HepG2 (cell line): ENCODE results near the gene BCAS1.

ENCODE experiments used
- CBX5 ChIP-seq: sonication (generic); formaldehyde crosslinking; IDR thresholded peaks from 2 replicates; pipeline ENCODE4 v1.4.0; 2020; ENCODE audit warnings: missing genetic modification reagents, borderline replicate concordance
- CTCF ChIP-seq: sonication (generic); formaldehyde crosslinking; IDR thresholded peaks from 2 replicates; pipeline ENCODE4 v1.5.0; 2020; ENCODE audit warnings: mild to moderate bottlenecking, missing genetic modification reagents, moderate library complexity
- DMAP1 ChIP-seq: IDR thresholded peaks from 2 replicates; pipeline ENCODE4 v1.6.1; 2016
- MAZ ChIP-seq, 2 experiments: sonication (generic) in 1 of 2; formaldehyde crosslinking in 1 of 2; IDR thresholded peaks; 2 replicates each; pipeline versions ENCODE4 v1.5.0 to v1.6.1; 2012 to 2020; ENCODE audit warnings: low read depth in 2 of 2, mild to moderate bottlenecking in 2 of 2, borderline replicate concordance in 1 of 2, improper control_type of control experiment in 1 of 2, low read length in 1 of 2, missing genetic modification reagents in 1 of 2, moderate library complexity in 1 of 2
- RAD21 ChIP-seq: fragments of 450-650 bp; formaldehyde crosslinking; IDR thresholded peaks from 2 replicates; pipeline ENCODE4 v1.5.0; 2020; ENCODE audit warnings: mild to moderate bottlenecking
- SIN3A ChIP-seq: IDR thresholded peaks from 2 replicates; pipeline ENCODE4 v1.6.1; 2011; ENCODE audit warnings: low read depth, mild to moderate bottlenecking, control low read depth, low read length, borderline replicate concordance
- SP2 ChIP-seq: sonication (generic); formaldehyde crosslinking; IDR thresholded peaks from 2 replicates; pipeline ENCODE4 v1.5.1; 2020; ENCODE audit warnings: mild to moderate bottlenecking, missing genetic modification reagents
- TFE3 ChIP-seq: IDR thresholded peaks from 2 replicates; pipeline ENCODE4 v1.6.1; 2016
- ZBTB20 ChIP-seq: sonication (generic); formaldehyde crosslinking; IDR thresholded peaks from 2 replicates; pipeline ENCODE4 v1.8.1; 2023; ENCODE audit warnings: missing genetic modification reagents, low read depth, mild to moderate bottlenecking, borderline replicate concordance

GRCh38 chr20:54103762-54104600, 33.6 kb upstream of the BCAS1 start:
- peak; percentile 70 for TF ChIP-seq RAD21 (CRISPR knock-in tag)
- TF ChIP-seq MAZ (IDR thresholded peaks at IDR 0.05; ENCODE audit: borderline replicate concordance, low read depth, low read length) = 0 out of 2 replicates have a peak, but pooled peaks have one; percentile 37
- peak; percentile 64; the same call in 1 of the 2 replicates for TF ChIP-seq MAZ (CRISPR knock-in tag; IDR thresholded peaks at IDR 0.05; ENCODE audit: low read depth)
- peak; percentile 98 for TF ChIP-seq TFE3 (CRISPR knock-in tag)
- peak; percentile 93 for TF ChIP-seq ZBTB20 (CRISPR knock-in tag)
- TF ChIP-seq CTCF (CRISPR knock-in tag) = peak; percentile 34; the same call in 1 of the 2 replicates
- peak; percentile 85 for TF ChIP-seq DMAP1 (CRISPR knock-in tag)
- TF ChIP-seq SP2 = no peak
- TF ChIP-seq CBX5 (CRISPR knock-in tag) = peak; percentile 99; the same call in 1 of the 2 replicates
- peak; percentile 90 for TF ChIP-seq SIN3A
